Peyer's patch (tissue), 4 donors: ENCODE results near the gene PRR18. TPM values are rescaled to one million over a fixed set of nuclear protein-coding genes. Genes with fewer than 3 reads are reported as not detected.
A peak's percentile ranks its signal among the peaks of the same experiment; 100 is the strongest.

Experiments used
- DNase-seq, 3 donors: peaks; one replicate each; pipeline ENCODE4 v3.0.0-alpha.2; 2017 to 2019
- H3K27ac ChIP-seq, 4 donors: fragments of 200-600 bp; sonication (generic); one replicate each; pipeline ENCODE4 v1.5.1; 2016 to 2019
- H3K27me3 ChIP-seq, 2 donors: fragments of 200-600 bp; sonication (generic); one replicate each; pipeline ENCODE4 v1.5.1; 2019
- H3K36me3 ChIP-seq, 3 donors: fragments of 200-600 bp; sonication (generic); one replicate each; pipeline ENCODE4 v1.5.1; 2016 to 2019
- H3K4me1 ChIP-seq, 4 donors: fragments of 200-600 bp; sonication (generic); one replicate each; pipeline ENCODE4 v1.5.1; 2016 to 2019
- H3K4me3 ChIP-seq, 4 donors: fragments of 200-600 bp; sonication (generic); 1 replicate in 3 of 4; 2 replicates in 1 of 4; pipeline ENCODE4 v1.5.1; 2016 to 2019; ENCODE audit warnings: mild to moderate bottlenecking in 1 of 4
- H3K9me3 ChIP-seq, 4 donors: fragments of 200-600 bp; sonication (generic); one replicate each; pipeline ENCODE4 v1.5.1; 2016 to 2019; ENCODE audit warnings: mild to moderate bottlenecking in 1 of 4
- CTCF ChIP-seq, 6 experiments: fragments of 450-650 bp in 4 of 6; fragments of 200-600 bp in 2 of 6; sonication (generic) in 1 of 6; IDR thresholded peaks; one replicate each; pipeline ENCODE4 v1.5.1; 2017 to 2019; ENCODE audit warnings: antibody characterized with exemption in 6 of 6, mild to moderate bottlenecking in 3 of 6, moderate library complexity in 1 of 6
- POLR2A ChIP-seq, 2 donors: fragments of 450-650 bp; IDR thresholded peaks; one replicate each; pipeline ENCODE4 v1.5.1; 2017; ENCODE audit warnings: antibody characterized with exemption in 2 of 2, mild to moderate bottlenecking in 2 of 2, moderate library complexity in 2 of 2
- total RNA-seq, 4 donors: library from RNA; depleted of rRNA; stranded (reverse); fragments of >200 nt; gene quantifications; one replicate each; pipeline ENCODE4 v1.1.0, GENCODE V29; 2016

Gene PRR18
- total RNA-seq, 4 donors from 2014 or later = not detected

GRCh38 chr6:166267526-166267925, 40.7 kb downstream of the PRR18 start:
- H3K4me3 ChIP-seq = no peak overlapping the region
- TF ChIP-seq POLR2A (IDR thresholded peaks at IDR 0.05) (no peak), CTCF (IDR thresholded peaks at IDR 0.05) (no peak)

GRCh38 chr6:166266336-166266735, 41.9 kb downstream of the PRR18 start:
- Histone ChIP-seq H3K27ac (no peak overlapping the region), H3K4me3 (no peak overlapping the region), H3K9me3 (no peaks in the 10 kb centered on the region), H3K4me1 (no peaks in the 10 kb centered on the region), H3K36me3 (no peaks in the 10 kb centered on the region), H3K27me3 (peaks cover 0 to 4% of the 10 kb centered on the region in 2 donors)
- TF ChIP-seq POLR2A (IDR thresholded peaks at IDR 0.05) (no peak), CTCF (IDR thresholded peaks at IDR 0.05) (no peak)
- DNase-seq = no peak

More at GRCh38 chr6:166267526-166267925, 40.7 kb downstream of the PRR18 start:
- Histone ChIP-seq H3K9me3 (no peaks in the 10 kb centered on the region), H3K4me1 (no peaks in the 10 kb centered on the region), H3K36me3 (no peaks in the 10 kb centered on the region), H3K27ac (no peak overlapping the region), H3K27me3 (peaks cover 0 to 4% of the 10 kb centered on the region in 2 donors)
- DNase-seq = no peak

- Histone ChIP-seq H3K4me3 (no peak overlapping the region), H3K27me3 (no peaks in the 10 kb centered on the region), H3K36me3 (no peaks in the 10 kb centered on the region), H3K9me3 (no peaks in the 10 kb centered on the region), H3K27ac (no peak overlapping the region), H3K4me1 (peaks cover 0 to 9% (median 4%) of the 10 kb centered on the region in 4 donors)
- TF ChIP-seq POLR2A (IDR thresholded peaks at IDR 0.05) (no peak), CTCF (IDR thresholded peaks at IDR 0.05) (no peak)
- no peak for DNase-seq
Observed at GRCh38 chr6:166262743-166263515, 45.3 kb downstream of the PRR18 start.

- no peaks in the 10 kb centered on the region for H3K9me3 ChIP-seq
- H3K36me3 ChIP-seq = no peaks in the 10 kb centered on the region
- TF ChIP-seq POLR2A (IDR thresholded peaks at IDR 0.05) (no peak), CTCF (IDR thresholded peaks at IDR 0.05) (no peak)
- no peak overlapping the region for H3K4me3 ChIP-seq
- no peaks in the 10 kb centered on the region for H3K27me3 ChIP-seq
- peak overlapping the region; percentile 23 to 79 (median 70) for H3K27ac ChIP-seq
- peaks cover 0 to 9% (median 4%) of the 10 kb centered on the region in 4 donors for H3K4me1 ChIP-seq
- DNase-seq = peak in 2 of 3 donors; percentile 59 to 66
Observed at GRCh38 chr6:166259296-166259977, 48.8 kb downstream of the PRR18 start.

GRCh38 chr6:166258854-166259276, 49.3 kb downstream of the PRR18 start:
- peak in 2 of 3 donors; percentile 76 to 77 for DNase-seq
- H3K4me3 ChIP-seq = no peak overlapping the region
- peak overlapping the region; percentile 47 to 79 (median 71) for H3K27ac ChIP-seq
- H3K36me3 ChIP-seq = no peaks in the 10 kb centered on the region
- peaks cover 0 to 9% (median 5%) of the 10 kb centered on the region in 4 donors for H3K4me1 ChIP-seq
- no peaks in the 10 kb centered on the region for H3K9me3 ChIP-seq
- no peaks in the 10 kb centered on the region for H3K27me3 ChIP-seq
- TF ChIP-seq POLR2A (IDR thresholded peaks at IDR 0.05) (no peak), CTCF (IDR thresholded peaks at IDR 0.05) (no peak)
